Measurements from ENCODE around the gene LHX5. TPM values are rescaled to one million over a fixed set of nuclear protein-coding genes. Genes with fewer than 3 reads are reported as not detected.

Gene LHX5
- total RNA-seq, 1 donor from 2014 or later: 0.50 TPM

DNA sequence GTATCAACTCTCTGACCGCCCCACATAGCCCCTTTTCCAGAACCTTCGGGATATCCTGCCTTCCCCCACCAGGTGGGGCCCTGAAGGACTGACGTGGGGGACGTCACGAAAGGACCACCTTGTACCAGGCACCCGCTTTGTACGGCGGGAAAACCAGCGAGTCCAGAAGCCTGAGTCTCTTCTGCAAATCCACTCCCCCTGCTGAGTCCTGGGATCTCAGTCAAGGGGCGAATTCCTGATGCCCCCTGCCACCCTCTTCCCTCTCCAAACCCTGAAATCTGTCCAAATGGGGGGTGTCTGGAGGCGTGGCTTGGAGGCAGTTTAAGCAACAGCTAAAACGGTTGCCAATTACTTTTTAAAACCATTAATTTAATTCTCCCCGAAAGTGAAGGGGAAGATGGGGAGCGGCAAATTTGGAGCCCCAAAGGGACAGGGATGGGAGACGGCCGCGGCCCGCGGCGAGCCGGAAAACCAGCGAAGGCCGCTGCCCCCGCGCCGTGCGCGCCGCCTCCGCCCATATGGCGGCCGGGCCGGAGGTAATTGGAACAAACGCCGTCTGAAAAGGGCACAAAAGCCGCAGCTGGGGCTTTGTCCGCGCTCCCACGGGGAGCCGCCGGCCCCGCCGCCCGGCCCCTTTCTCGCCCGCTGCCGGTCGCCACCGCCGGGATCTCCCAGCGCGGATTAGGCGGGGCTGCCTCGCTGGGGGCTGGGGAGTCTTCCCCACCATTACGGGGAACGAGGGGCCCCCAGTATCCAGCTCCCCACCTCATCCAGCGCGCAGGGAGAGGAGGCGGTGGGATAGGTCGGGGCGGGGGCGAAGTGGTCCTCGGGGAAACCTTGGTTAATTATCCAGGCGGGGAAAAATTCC lies 6.6 kb downstream of the LHX5 start:
- TF ChIP-seq, protein P1, sequence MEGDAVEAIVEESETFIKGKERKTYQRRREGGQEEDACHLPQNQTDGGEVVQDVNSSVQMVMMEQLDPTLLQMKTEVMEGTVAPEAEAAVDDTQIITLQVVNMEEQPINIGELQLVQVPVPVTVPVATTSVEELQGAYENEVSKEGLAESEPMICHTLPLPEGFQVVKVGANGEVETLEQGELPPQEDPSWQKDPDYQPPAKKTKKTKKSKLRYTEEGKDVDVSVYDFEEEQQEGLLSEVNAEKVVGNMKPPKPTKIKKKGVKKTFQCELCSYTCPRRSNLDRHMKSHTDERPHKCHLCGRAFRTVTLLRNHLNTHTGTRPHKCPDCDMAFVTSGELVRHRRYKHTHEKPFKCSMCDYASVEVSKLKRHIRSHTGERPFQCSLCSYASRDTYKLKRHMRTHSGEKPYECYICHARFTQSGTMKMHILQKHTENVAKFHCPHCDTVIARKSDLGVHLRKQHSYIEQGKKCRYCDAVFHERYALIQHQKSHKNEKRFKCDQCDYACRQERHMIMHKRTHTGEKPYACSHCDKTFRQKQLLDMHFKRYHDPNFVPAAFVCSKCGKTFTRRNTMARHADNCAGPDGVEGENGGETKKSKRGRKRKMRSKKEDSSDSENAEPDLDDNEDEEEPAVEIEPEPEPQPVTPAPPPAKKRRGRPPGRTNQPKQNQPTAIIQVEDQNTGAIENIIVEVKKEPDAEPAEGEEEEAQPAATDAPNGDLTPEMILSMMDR (IDR thresholded peaks at IDR 0.05; ENCODE audit: insufficient read depth, low read length, poor library complexity, severe bottlenecking): no peak
- no peak overlapping the region for H3K4me3 ChIP-seq (ENCODE audit: low read depth, low read length)
- H3K27me3 ChIP-seq (ENCODE audit: control insufficient read depth, insufficient read depth, low read length): peaks cover 88% of the 10 kb centered on the region
- no peaks in the 10 kb centered on the region for H3K36me3 ChIP-seq (ENCODE audit: control insufficient read depth, insufficient read depth, low read length)
- DNase-seq (ENCODE audit: low read depth): no peak

DNA sequence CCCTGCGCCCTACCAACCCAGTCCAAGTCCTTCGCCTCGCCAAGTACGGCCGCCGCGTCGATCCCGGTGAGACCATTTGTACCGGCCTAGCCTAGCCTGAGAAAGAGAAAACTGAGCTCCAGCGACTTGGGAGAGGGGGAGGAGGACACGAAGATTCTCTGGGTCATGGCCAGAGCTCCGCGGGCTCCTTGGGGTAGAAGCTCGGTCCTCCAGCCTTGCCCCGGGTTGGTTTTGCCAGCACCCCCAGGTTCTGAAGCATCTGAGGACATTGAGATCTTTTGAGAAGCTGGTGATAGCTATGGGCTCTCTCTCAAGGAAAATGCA lies 7.3 kb downstream of the LHX5 start:
- Histone ChIP-seq H3K4me3 (ENCODE audit: low read depth, low read length) (no peak overlapping the region), H3K27me3 (ENCODE audit: control insufficient read depth, insufficient read depth, low read length) (peaks cover 85% of the 10 kb centered on the region), H3K36me3 (ENCODE audit: control insufficient read depth, insufficient read depth, low read length) (no peaks in the 10 kb centered on the region)
- DNase-seq (ENCODE audit: low read depth): no peak
- TF ChIP-seq, protein P1 (IDR thresholded peaks at IDR 0.05; ENCODE audit: insufficient read depth, low read length, poor library complexity, severe bottlenecking): no peak

DNA sequence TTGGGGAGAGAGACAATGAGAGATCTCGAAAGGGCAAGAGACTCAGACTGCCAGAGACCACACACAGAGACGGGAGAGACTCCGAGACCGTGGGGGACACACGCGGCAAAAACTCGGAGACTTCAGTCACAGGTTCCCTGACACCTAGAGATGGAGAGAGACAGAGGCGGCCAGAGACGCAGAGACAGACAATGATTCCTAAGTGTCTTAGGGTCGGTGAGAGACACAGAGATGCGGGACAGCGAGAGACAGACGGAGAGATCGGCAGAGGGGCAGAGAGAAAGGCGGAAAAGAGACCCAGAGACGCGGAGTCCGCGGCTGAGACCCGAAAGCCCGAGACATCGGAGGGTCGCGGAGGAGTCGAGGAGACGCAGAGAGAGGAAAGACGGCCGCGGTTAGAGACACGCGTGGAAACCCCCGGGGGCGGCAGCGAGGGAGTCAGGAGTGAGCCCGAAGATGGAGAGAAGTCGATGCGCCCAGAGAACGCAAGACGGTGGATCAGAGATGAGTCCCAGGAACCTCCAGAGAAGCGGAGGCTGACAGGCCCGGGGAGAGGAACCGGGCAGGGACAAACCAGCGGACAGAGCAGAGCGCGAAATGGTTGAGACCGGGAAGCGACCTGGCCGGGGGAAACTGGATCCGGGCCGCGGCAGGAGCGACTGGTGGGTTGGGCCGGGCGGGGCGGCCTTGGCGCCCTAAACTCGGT lies 7.8 kb downstream of the LHX5 start:
- peaks cover 80% of the 10 kb centered on the region for H3K27me3 ChIP-seq (ENCODE audit: control insufficient read depth, insufficient read depth, low read length)
- H3K36me3 ChIP-seq (ENCODE audit: control insufficient read depth, insufficient read depth, low read length): no peaks in the 10 kb centered on the region
- DNase-seq (ENCODE audit: low read depth): no peak
- H3K4me3 ChIP-seq (ENCODE audit: low read depth, low read length): no peak overlapping the region
- TF ChIP-seq, protein P1 (IDR thresholded peaks at IDR 0.05; ENCODE audit: insufficient read depth, low read length, poor library complexity, severe bottlenecking): no peak

DNA sequence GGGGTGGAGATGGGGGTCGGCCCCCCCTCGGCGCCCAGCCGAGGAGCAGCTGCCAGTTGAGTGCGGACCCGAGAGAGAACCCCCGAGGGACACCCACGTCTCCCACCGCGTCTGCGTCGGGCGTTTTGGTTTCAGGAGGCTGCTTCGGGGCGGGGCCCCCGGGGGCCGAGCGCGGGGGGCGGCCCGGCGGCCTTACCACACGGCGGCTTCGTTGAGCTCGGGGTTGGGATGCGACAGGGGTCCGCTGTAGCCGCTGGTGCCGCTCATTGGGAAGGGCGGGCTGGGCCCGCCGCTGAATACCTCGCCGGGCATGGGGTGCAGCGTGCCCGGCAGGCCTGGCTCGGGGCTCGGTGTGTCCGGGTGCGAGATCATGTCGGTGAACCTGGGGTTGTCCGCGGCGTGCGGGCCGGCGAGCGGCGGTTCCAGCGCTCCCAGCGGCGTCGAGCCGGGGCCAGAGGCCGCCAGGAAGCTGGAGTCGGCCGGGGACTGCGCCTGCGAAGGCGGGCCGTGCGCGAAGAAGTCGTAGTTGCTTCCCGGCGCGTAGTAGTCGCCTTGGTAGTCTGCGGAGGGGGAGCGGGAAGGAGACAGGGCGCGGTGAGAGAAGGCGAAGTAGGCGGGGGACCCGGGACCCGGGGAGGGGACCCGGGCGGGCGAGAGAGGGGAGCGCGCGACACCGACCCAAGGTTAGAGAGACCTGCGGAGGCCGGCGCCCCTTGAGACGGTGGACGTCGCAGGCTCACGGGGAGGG lies 8.5 kb downstream of the LHX5 start:
- TF ChIP-seq, protein P1 (IDR thresholded peaks at IDR 0.05; ENCODE audit: insufficient read depth, low read length, poor library complexity, severe bottlenecking): no peak
- no peak overlapping the region for H3K4me3 ChIP-seq (ENCODE audit: low read depth, low read length)

GRCh38 chr12:113462117-113462774 lies 9.4 kb downstream of the LHX5 start:
- peaks cover 75% of the 10 kb centered on the region for H3K27me3 ChIP-seq (ENCODE audit: control insufficient read depth, insufficient read depth, low read length)
- TF ChIP-seq, protein P1 (IDR thresholded peaks at IDR 0.05; ENCODE audit: insufficient read depth, low read length, poor library complexity, severe bottlenecking): peak; percentile 94
- no peaks in the 10 kb centered on the region for H3K36me3 ChIP-seq (ENCODE audit: control insufficient read depth, insufficient read depth, low read length)
- H3K4me3 ChIP-seq (ENCODE audit: low read depth, low read length): no peak overlapping the region
- DNase-seq (ENCODE audit: low read depth): peak; percentile 19

More for the DNA sequence above, 8.5 kb downstream of the LHX5 start:
- no peaks in the 10 kb centered on the region for H3K36me3 ChIP-seq (ENCODE audit: control insufficient read depth, insufficient read depth, low read length)
- H3K27me3 ChIP-seq (ENCODE audit: control insufficient read depth, insufficient read depth, low read length): peaks cover 79% of the 10 kb centered on the region
- no peak for DNase-seq (ENCODE audit: low read depth)
